Measurements from ENCODE around the gene MMP24. TPM values are rescaled to one million over a fixed set of nuclear protein-coding genes. Genes with fewer than 3 reads are reported as not detected.
A peak's percentile ranks its signal among the peaks of the same experiment; 100 is the strongest.

Gene MMP24
- total RNA-seq, 1 donor from 2014 or later = 15.6 TPM

DNA sequence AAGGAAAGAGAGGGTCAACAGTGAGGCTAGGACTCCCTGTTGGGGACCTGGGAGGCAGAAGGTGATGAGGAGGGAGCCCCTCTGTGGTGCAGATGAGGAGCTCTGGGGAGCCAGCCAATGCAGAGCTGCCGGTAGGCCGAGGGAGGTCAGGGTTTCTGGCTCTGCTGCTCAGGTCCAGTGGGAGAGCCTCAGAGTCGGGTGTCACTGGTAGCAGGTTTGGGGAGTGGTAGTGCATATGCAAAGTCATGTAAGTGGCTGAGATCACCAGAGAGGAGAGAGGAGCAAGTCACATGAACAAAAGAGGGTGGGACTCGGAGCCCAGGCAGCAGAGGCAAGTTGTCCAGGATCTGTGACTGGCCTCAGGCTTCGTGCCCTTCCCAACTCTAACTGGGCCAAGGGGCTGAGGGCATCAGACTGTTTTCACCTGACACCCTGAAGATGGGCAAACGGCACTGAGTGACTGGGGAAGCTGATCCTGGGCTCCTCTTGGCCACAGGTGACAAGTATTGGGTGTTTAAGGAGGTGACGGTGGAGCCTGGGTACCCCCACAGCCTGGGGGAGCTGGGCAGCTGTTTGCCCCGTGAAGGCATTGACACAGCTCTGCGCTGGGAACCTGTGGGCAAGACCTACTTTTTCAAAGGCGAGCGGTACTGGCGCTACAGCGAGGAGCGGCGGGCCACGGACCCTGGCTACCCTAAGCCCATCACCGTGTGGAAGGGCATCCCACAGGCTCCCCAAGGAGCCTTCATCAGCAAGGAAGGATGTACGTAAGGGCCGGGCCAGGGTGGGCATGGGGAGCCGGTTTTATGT lies 44.8 kb downstream of the MMP24 start:
- Histone ChIP-seq H3K4me1 (ENCODE audit: insufficient read depth, low read length) (peaks cover under 1% of the 10 kb centered on the region), H3K79me2 (ENCODE audit: insufficient read depth, low read length) (peaks cover 10% of the 10 kb centered on the region), H3K9ac (ENCODE audit: low read length) (no peak overlapping the region), H3K4me3 (ENCODE audit: insufficient read depth, low read depth, low read length) (no peak overlapping the region), H3K9me3 (ENCODE audit: insufficient read depth, low read depth, low read length) (no peaks in the 10 kb centered on the region), H3K27me3 (ENCODE audit: insufficient read depth, low read length) (no peaks in the 10 kb centered on the region), H3K4me2 (ENCODE audit: low read length) (no peak overlapping the region), H2AFZ (ENCODE audit: low read depth, low read length) (no peak overlapping the region), H3K36me3 (ENCODE audit: insufficient read depth, low read length) (peaks cover 2% of the 10 kb centered on the region), H3K27ac (ENCODE audit: low read depth, low read length) (no peak overlapping the region), H4K20me1 (ENCODE audit: insufficient read depth, low read length) (no peaks in the 10 kb centered on the region)
- Mint-ChIP-seq H3K27ac (ENCODE audit: unreplicated experiment) (no peak overlapping the region), H3K9me3 (ENCODE audit: unreplicated experiment) (no peaks in the 10 kb centered on the region), H3K4me1 (ENCODE audit: low read depth, unreplicated experiment) (peaks cover 8% of the 10 kb centered on the region), H3K36me3 (ENCODE audit: low read depth, unreplicated experiment) (peaks cover 16% of the 10 kb centered on the region), H3K27me3 (ENCODE audit: low read depth, unreplicated experiment) (no peaks in the 10 kb centered on the region), H3K4me3 (ENCODE audit: unreplicated experiment) (peak overlapping the region; percentile 50)
- FAIRE-seq (no peak), DNase-seq (ENCODE audit: low read depth) (no peak)
- TF ChIP-seq EZH2 (IDR thresholded peaks at IDR 0.05; ENCODE audit: insufficient read depth, low read length) = no peak
- TF ChIP-seq, protein P1, sequence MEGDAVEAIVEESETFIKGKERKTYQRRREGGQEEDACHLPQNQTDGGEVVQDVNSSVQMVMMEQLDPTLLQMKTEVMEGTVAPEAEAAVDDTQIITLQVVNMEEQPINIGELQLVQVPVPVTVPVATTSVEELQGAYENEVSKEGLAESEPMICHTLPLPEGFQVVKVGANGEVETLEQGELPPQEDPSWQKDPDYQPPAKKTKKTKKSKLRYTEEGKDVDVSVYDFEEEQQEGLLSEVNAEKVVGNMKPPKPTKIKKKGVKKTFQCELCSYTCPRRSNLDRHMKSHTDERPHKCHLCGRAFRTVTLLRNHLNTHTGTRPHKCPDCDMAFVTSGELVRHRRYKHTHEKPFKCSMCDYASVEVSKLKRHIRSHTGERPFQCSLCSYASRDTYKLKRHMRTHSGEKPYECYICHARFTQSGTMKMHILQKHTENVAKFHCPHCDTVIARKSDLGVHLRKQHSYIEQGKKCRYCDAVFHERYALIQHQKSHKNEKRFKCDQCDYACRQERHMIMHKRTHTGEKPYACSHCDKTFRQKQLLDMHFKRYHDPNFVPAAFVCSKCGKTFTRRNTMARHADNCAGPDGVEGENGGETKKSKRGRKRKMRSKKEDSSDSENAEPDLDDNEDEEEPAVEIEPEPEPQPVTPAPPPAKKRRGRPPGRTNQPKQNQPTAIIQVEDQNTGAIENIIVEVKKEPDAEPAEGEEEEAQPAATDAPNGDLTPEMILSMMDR (IDR thresholded peaks at IDR 0.05; ENCODE audit: insufficient read depth, low read depth, low read length) = no peak

DNA sequence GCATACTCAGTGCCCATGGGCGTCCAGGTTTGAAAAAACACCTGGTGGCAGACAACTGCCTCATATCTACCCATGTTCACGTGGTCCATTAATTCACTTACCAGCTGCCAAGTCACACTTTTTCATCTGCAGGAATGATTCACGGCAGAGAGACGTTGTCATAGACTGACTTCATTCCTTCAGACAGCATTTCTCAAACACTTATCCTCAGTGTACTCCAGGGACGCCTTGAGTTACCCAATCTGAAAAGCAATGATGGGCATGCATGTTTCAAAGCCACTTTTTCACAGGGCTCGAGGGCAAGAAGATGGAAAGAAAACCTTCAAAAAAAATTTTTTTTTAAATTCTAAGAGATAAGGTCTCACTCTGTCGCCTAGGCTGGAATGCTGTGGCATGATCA lies 45.4 kb downstream of the MMP24 start:
- H3K27ac Mint-ChIP-seq (ENCODE audit: unreplicated experiment) = no peak overlapping the region
- Histone ChIP-seq H3K27ac (ENCODE audit: low read depth, low read length) (no peak overlapping the region), H3K79me2 (ENCODE audit: insufficient read depth, low read length) (peaks cover 16% of the 10 kb centered on the region), H3K9ac (ENCODE audit: low read length) (no peak overlapping the region), H3K4me3 (ENCODE audit: insufficient read depth, low read depth, low read length) (no peak overlapping the region), H3K27me3 (ENCODE audit: insufficient read depth, low read length) (no peaks in the 10 kb centered on the region), H2AFZ (ENCODE audit: low read depth, low read length) (no peak overlapping the region), H3K4me1 (ENCODE audit: insufficient read depth, low read length) (peaks cover 7% of the 10 kb centered on the region), H3K4me2 (ENCODE audit: low read length) (no peak overlapping the region), H3K36me3 (ENCODE audit: insufficient read depth, low read length) (peaks cover 3% of the 10 kb centered on the region), H3K9me3 (ENCODE audit: insufficient read depth, low read depth, low read length) (no peaks in the 10 kb centered on the region), H4K20me1 (ENCODE audit: insufficient read depth, low read length) (no peaks in the 10 kb centered on the region)
- DNase-seq (ENCODE audit: low read depth) = peak; percentile 58
- no peak overlapping the region for H3K4me3 Mint-ChIP-seq (ENCODE audit: unreplicated experiment)
- no peaks in the 10 kb centered on the region for H3K9me3 Mint-ChIP-seq (ENCODE audit: unreplicated experiment)
- no peak for TF ChIP-seq EZH2 (IDR thresholded peaks at IDR 0.05; ENCODE audit: insufficient read depth, low read length)
- TF ChIP-seq, protein P1 (IDR thresholded peaks at IDR 0.05; ENCODE audit: insufficient read depth, low read depth, low read length) = no peak
- no peak for FAIRE-seq
- H3K4me1 Mint-ChIP-seq (ENCODE audit: low read depth, unreplicated experiment) = peaks cover 13% of the 10 kb centered on the region
- peaks cover 15% of the 10 kb centered on the region for H3K36me3 Mint-ChIP-seq (ENCODE audit: low read depth, unreplicated experiment)
- H3K27me3 Mint-ChIP-seq (ENCODE audit: low read depth, unreplicated experiment) = no peaks in the 10 kb centered on the region
